Activated CD8-positive, alpha-beta T cell treated with anti-CD3 and anti-CD28 coated beads for 36 hours (primary cell): Measurements from ENCODE around the gene ADNP2. TPM values are rescaled to one million over a fixed set of nuclear protein-coding genes. Genes with fewer than 3 reads are reported as not detected.

Experiments
- ATAC-seq: fragments of 200-7000 bp; cut with Tn5 transposase; one replicate; pipeline ENCODE4 v1.10.0; 2021; ENCODE audit warnings: mild to moderate bottlenecking, moderate library complexity
- CTCF ChIA-PET: fragments of 350-600 bp; sonication (Branson Sonifier 250); formaldehyde crosslinking; loops from one replicate; lab custom pipeline; 2021; ENCODE audit warnings: antibody characterized with exemption; lab: Charles Lee
- POLR2A ChIA-PET: fragments of 350-600 bp; sonication (Branson Sonifier 250); formaldehyde crosslinking; loops from one replicate; lab custom pipeline; 2021; ENCODE audit warnings: antibody characterized with exemption; lab: Charles Lee
- DNase-seq: peaks from one replicate; pipeline ENCODE4 v3.0.0-alpha.2; 2020
- H3K27ac Mint-ChIP-seq: one replicate; pipeline ENCODE4 v1.8.0; 2021; ENCODE audit warnings: mild to moderate bottlenecking, mixed read lengths
- H3K27me3 Mint-ChIP-seq: one replicate; pipeline ENCODE4 v1.8.0; 2021; ENCODE audit warnings: mixed read lengths
- H3K36me3 Mint-ChIP-seq: one replicate; pipeline ENCODE4 v1.8.0; 2021; ENCODE audit warnings: low read depth, mixed read lengths
- H3K4me1 Mint-ChIP-seq: one replicate; pipeline ENCODE4 v1.8.0; 2021; ENCODE audit warnings: low read depth, mixed read lengths
- H3K4me3 Mint-ChIP-seq: one replicate; pipeline ENCODE4 v1.8.0; 2021; ENCODE audit warnings: mild to moderate bottlenecking, moderate library complexity, mixed read lengths
- H3K9me3 Mint-ChIP-seq: one replicate; pipeline ENCODE4 v1.8.0; 2021; ENCODE audit warnings: mixed read lengths
- intact Hi-C: fragments of 100-400 bp; cut with micrococcal nuclease; formaldehyde crosslinking; loops from one replicate; pipeline ENCODE4 v1.10.0; 2022
- total RNA-seq, 2 experiments: library from RNA; stranded (reverse); gene quantifications; one replicate each; pipeline ENCODE4 v1.2.3, GENCODE V29; 2021
- TF ChIP-seq, protein P1 (sequence below): fragments of 200-600 bp; IDR thresholded peaks from one replicate; pipeline ENCODE4 v1.8.0; 2022; ENCODE audit warnings: antibody characterized with exemption, mild to moderate bottlenecking

Gene ADNP2
- total RNA-seq, 2 experiments from 2014 or later: 22.1 to 22.5 TPM

DNA sequence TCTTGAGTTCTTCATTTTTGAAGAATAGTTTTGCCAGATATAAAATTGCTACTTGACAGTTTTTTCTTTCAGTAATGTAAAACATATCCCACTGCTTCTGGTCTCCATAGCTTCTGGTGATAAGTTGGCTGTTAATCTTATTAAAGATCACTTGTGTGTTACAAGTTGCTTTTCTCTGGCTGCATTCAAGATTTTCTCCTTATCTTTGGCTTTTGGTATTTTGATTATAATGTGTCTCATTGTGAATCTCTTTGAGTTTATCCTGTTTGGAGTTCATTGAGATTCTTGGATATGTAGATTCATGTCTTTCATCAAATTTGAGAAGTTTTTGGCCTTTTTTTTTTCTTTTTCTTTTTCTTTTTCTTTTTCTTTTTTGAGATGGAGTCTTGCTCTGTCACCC, 20.2 kb upstream of the ADNP2 start:
- POLR2A ChIA-PET: interaction anchor here (0.6 kb wide), 1 partner anchor 60 kb away, joined by 3 read pairs; no protein-coding TSS in a partner anchor
- DNase-seq (no peak), ATAC-seq (no peak)
- TF ChIP-seq, protein P1, sequence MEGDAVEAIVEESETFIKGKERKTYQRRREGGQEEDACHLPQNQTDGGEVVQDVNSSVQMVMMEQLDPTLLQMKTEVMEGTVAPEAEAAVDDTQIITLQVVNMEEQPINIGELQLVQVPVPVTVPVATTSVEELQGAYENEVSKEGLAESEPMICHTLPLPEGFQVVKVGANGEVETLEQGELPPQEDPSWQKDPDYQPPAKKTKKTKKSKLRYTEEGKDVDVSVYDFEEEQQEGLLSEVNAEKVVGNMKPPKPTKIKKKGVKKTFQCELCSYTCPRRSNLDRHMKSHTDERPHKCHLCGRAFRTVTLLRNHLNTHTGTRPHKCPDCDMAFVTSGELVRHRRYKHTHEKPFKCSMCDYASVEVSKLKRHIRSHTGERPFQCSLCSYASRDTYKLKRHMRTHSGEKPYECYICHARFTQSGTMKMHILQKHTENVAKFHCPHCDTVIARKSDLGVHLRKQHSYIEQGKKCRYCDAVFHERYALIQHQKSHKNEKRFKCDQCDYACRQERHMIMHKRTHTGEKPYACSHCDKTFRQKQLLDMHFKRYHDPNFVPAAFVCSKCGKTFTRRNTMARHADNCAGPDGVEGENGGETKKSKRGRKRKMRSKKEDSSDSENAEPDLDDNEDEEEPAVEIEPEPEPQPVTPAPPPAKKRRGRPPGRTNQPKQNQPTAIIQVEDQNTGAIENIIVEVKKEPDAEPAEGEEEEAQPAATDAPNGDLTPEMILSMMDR: no peak
- Mint-ChIP-seq H3K36me3 (peaks cover 4% of the 10 kb centered on the region), H3K4me1 (no peaks in the 10 kb centered on the region), H3K27me3 (peaks cover 5% of the 10 kb centered on the region), H3K9me3 (peaks cover 23% of the 10 kb centered on the region), H3K27ac (no peak overlapping the region), H3K4me3 (no peak overlapping the region)
- intact Hi-C loops: no loop called here
- CTCF ChIA-PET: interaction anchor here (1.0 kb wide), 1 partner anchor 71 kb away, joined by 3 read pairs; no protein-coding TSS in a partner anchor

DNA sequence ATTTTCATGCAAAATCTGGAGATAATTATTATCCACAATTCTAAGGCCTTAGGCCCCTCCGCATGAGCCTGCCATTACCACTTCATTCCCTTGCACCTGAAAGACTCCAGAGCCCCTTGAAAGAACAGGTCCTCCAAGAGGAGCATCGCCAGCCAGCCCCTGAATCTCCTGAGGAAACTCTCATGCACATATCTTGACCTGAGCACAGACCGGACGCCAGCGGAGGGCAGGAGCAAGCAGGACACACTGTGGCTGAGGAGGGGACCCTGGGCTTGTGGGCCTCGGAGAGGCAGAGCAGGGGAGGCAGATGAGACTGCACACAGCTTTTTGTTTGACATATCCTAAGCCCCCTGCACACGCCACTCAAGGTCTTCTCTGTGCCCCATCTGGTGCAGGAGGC, 13.6 kb upstream of the ADNP2 start:
- CTCF ChIA-PET: interaction anchor here (1.0 kb wide), 1 partner anchor 64 kb away, joined by 4 read pairs; no protein-coding TSS in a partner anchor
- Mint-ChIP-seq H3K4me1 (no peaks in the 10 kb centered on the region), H3K4me3 (no peak overlapping the region), H3K27ac (no peak overlapping the region), H3K9me3 (peaks cover 5% of the 10 kb centered on the region), H3K36me3 (peaks cover 2% of the 10 kb centered on the region), H3K27me3 (peaks cover 5% of the 10 kb centered on the region)
- intact Hi-C loops: no loop called here
- POLR2A ChIA-PET: interaction anchor here (0.6 to 0.9 kb wide), 2 partner anchors 9 to 55 kb away, joined by 3 read pairs; no protein-coding TSS in a partner anchor
- TF ChIP-seq, protein P1: no peak
- no peak for DNase-seq
- no peak for ATAC-seq

DNA sequence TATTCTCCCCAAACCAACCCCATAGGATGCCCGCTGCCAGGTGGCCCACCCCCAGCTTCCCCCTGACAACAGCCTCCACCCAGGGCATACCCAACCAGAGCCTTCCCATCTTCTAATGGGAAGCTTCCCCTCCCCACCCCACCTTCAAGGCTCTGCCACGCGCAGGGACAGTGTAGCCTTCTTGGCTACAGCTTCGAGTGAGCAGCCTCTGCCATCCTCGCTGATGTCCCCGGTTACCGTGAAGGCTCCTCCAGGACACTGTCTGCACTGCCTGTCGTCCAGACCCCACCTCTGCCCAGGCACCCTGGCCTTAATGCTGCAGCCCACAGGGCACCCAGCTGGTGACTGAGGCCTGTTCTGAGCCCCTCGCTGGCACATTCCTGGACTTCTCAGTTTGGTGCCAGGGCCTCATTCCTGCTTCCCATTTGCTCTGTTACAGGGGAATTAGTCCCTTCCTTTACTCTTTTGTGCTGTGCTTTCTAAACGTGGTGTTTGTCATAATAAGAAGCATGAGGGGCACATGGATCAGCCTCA, 13.0 kb upstream of the ADNP2 start:
- ChIA-PET POLR2A (interaction anchor here (0.6 to 0.9 kb wide), 2 partner anchors 9 to 56 kb away, joined by 3 read pairs; no protein-coding TSS in a partner anchor), CTCF (interaction anchor here (1.0 kb wide), 1 partner anchor 64 kb away, joined by 4 read pairs; no protein-coding TSS in a partner anchor)
- no peak overlapping the region for H3K27ac Mint-ChIP-seq
- no peaks in the 10 kb centered on the region for H3K36me3 Mint-ChIP-seq
- H3K27me3 Mint-ChIP-seq: peaks cover 4% of the 10 kb centered on the region
- DNase-seq: no peak
- H3K4me3 Mint-ChIP-seq: no peak overlapping the region
- H3K9me3 Mint-ChIP-seq: peaks cover 3% of the 10 kb centered on the region
- TF ChIP-seq, protein P1: no peak
- ATAC-seq: no peak
- H3K4me1 Mint-ChIP-seq: no peaks in the 10 kb centered on the region
- intact Hi-C loops: no loop called here

DNA sequence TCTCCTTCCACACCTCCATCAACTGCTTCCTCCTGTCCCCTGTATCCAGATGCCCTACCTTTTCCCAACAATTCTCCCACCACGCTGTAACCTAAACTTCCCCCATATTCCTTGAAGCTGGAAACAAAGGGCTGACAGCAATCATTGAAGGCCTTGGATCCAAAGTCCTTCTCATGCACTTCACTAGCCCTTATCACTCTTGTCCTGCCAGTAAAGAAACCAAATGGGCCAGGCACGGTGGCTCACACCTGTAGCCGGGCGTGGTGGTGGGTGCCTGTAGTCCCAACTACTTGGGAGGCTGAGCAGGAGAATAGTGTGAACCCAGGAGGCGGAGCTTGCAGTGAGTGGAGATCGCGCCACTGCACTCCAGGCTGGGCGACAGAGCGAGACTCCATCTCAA, 11.9 kb upstream of the ADNP2 start:
- H3K27me3 Mint-ChIP-seq: no peaks in the 10 kb centered on the region
- no peaks in the 10 kb centered on the region for H3K36me3 Mint-ChIP-seq
- no peak overlapping the region for H3K27ac Mint-ChIP-seq
- H3K4me3 Mint-ChIP-seq: no peak overlapping the region
- TF ChIP-seq, protein P1: no peak
- DNase-seq (no peak), ATAC-seq (no peak)
- ChIA-PET CTCF (no interaction called here), POLR2A (no interaction called here)
- no peaks in the 10 kb centered on the region for H3K4me1 Mint-ChIP-seq
- intact Hi-C loops: no loop called here
- H3K9me3 Mint-ChIP-seq: peaks cover 4% of the 10 kb centered on the region

DNA sequence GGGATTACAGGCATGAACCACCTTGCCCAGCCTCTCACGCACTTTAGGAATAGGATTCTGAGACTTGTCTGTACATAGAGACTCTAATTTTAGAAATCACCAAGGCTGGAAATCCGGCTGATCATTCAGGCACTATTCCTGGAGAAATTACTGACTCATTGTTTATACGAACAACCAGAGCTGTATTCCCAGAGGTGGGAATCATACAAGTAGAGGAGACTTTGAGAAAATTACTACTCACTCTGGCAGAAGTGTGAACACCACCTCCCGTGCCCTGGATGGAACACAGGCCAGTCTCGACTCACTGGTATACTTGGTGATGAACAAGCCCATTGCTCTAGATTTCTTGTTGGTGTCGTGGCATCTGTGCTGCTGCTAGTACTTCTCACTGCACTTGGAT, 5.8 kb upstream of the ADNP2 start:
- intact Hi-C loops: no loop called here
- H3K27me3 Mint-ChIP-seq: no peaks in the 10 kb centered on the region
- H3K4me3 Mint-ChIP-seq: no peak overlapping the region
- H3K36me3 Mint-ChIP-seq: no peaks in the 10 kb centered on the region
- no peak overlapping the region for H3K27ac Mint-ChIP-seq
- TF ChIP-seq, protein P1: no peak
- H3K9me3 Mint-ChIP-seq: peaks cover 4% of the 10 kb centered on the region
- ChIA-PET POLR2A (no interaction called here), CTCF (no interaction called here)
- peaks cover 19% of the 10 kb centered on the region for H3K4me1 Mint-ChIP-seq
- ATAC-seq (no peak), DNase-seq (no peak)
